H1 (cell line): ENCODE results near the gene PLXND1. TPM values are rescaled to one million over a fixed set of nuclear protein-coding genes. Genes with fewer than 3 reads are reported as not detected.

Source experiments
- CTCF ChIA-PET: fragments of 300-600 bp; sonication (Branson Sonifier 250); formaldehyde crosslinking; loops from one replicate; lab custom pipeline; 2021; ENCODE audit not compliant: partially characterized antibody; lab: Charles Lee
- POLR2A ChIA-PET: fragments of 300-600 bp; sonication (Branson Sonifier 250); formaldehyde crosslinking; loops from one replicate; lab custom pipeline; 2021; ENCODE audit warnings: inconsistent platforms; ENCODE audit not compliant: partially characterized antibody; lab: Charles Lee
- DNase-seq, 2 experiments: peaks; one replicate each; pipeline versions ENCODE4 v3.0.0 to v3.0.0-alpha.2; 2010 to 2022; ENCODE audit warnings: low spot score in 2 of 2, low read depth in 1 of 2, mixed read lengths in 1 of 2
- FAIRE-seq: peaks from 2 replicates; lab custom pipeline; 2011; peaks lifted over from hg19 to GRCh38; lab: Jason Lieb, UNC
- H2AFZ ChIP-seq: 2 replicates; pipeline ENCODE4 v1.8.1; 2012; ENCODE audit warnings: low read length, inconsistent platforms
- H2AK5ac ChIP-seq: 2 replicates; pipeline ENCODE4 v1.6.1; 2013; ENCODE audit warnings: low read depth, low read length
- H2BK120ac ChIP-seq: replicated peaks from 2 replicates; pipeline ENCODE3; 2013; ENCODE audit warnings: low read depth, low read length, inconsistent platforms
- H2BK12ac ChIP-seq: 2 replicates; pipeline ENCODE4 v1.6.1; 2013; ENCODE audit warnings: low read depth, low read length
- H2BK15ac ChIP-seq: 2 replicates; pipeline ENCODE4 v1.6.1; 2013; ENCODE audit warnings: low read length
- H2BK20ac ChIP-seq: 2 replicates; pipeline ENCODE4 v1.6.1; 2013; ENCODE audit warnings: low read length
- H2BK5ac ChIP-seq: 2 replicates; pipeline ENCODE4 v1.6.1; 2013; ENCODE audit warnings: low read depth, low read length
- H3K14ac ChIP-seq: 2 replicates; pipeline ENCODE4 v1.6.1; 2013; ENCODE audit warnings: inconsistent platforms; ENCODE audit not compliant: insufficient read length
- H3K18ac ChIP-seq: 2 replicates; pipeline ENCODE4 v1.6.1; 2013; ENCODE audit warnings: low read length; ENCODE audit errors: extremely low read depth
- H3K23ac ChIP-seq: 2 replicates; pipeline ENCODE4 v1.6.1; 2013; ENCODE audit warnings: inconsistent platforms; ENCODE audit not compliant: insufficient read length
- H3K23me2 ChIP-seq: 2 replicates; pipeline ENCODE4 v1.6.1; 2013; ENCODE audit warnings: low read depth, low read length
- H3K27ac ChIP-seq: 2 replicates; pipeline ENCODE4 v1.6.1; 2011; ENCODE audit warnings: low read depth, low read length, inconsistent platforms
- H3K27me3 ChIP-seq, 4 experiments: replicated peaks in 1 of 4; 1 replicate in 1 of 4; 2 replicates in 3 of 4; pipeline versions ENCODE4 v1.6.1 to v1.8.1; 2011 to 2013; ENCODE audit warnings: low read length in 3 of 4, mild to moderate bottlenecking in 3 of 4, inconsistent platforms in 2 of 4, mixed read lengths in 2 of 4, moderate library complexity in 1 of 4; ENCODE audit not compliant: control insufficient read depth in 3 of 4, insufficient read depth in 3 of 4; ENCODE audit errors: extremely low read depth in 1 of 4
- H3K36me3 ChIP-seq, 4 experiments: 2 replicates each; pipeline versions ENCODE4 v1.6.1 to v1.8.1; 2011 to 2013; ENCODE audit warnings: mild to moderate bottlenecking in 4 of 4, low read length in 3 of 4, moderate library complexity in 2 of 4, control low read depth in 1 of 4, inconsistent platforms in 1 of 4; ENCODE audit not compliant: insufficient read depth in 4 of 4, control insufficient read depth in 2 of 4
- H3K4ac ChIP-seq: replicated peaks from 2 replicates; pipeline ENCODE3; 2013; ENCODE audit warnings: low read length, low read depth, mixed read lengths, inconsistent platforms; ENCODE audit not compliant: insufficient read length
- H3K4me1 ChIP-seq, 4 experiments: replicated peaks in 1 of 4; 1 replicate in 1 of 4; 2 replicates in 3 of 4; pipeline versions ENCODE4 v1.6.1 to v1.8.1; 2011 to 2013; ENCODE audit warnings: low read length in 3 of 4, inconsistent platforms in 2 of 4, mixed read lengths in 1 of 4; ENCODE audit not compliant: insufficient read depth in 4 of 4, control insufficient read depth in 3 of 4
- H3K4me2 ChIP-seq, 2 experiments: 2 replicates each; pipeline versions ENCODE4 v1.6.1 to v1.8.1; 2011 to 2013; ENCODE audit warnings: low read depth in 2 of 2, low read length in 2 of 2, control low read depth in 1 of 2, inconsistent platforms in 1 of 2, mild to moderate bottlenecking in 1 of 2; ENCODE audit not compliant: insufficient read depth in 1 of 2
- H3K4me3 ChIP-seq, 4 experiments: fragments of 200-600, 300-600 bp in 1 of 4; sonication (generic), shearing (Covaris generic), sonication (Bioruptor Twin) in 1 of 4; 2 replicates each; pipeline versions ENCODE4 v1.5.1 to v1.8.1; 2011 to 2016; ENCODE audit warnings: low read length in 4 of 4, low read depth in 3 of 4, control low read depth in 2 of 4, inconsistent platforms in 2 of 4, mild to moderate bottlenecking in 2 of 4, mixed read lengths in 1 of 4, moderate library complexity in 1 of 4; ENCODE audit not compliant: insufficient read depth in 2 of 4; ENCODE audit errors: extremely low read depth in 1 of 4
- H3K56ac ChIP-seq: replicated peaks from 2 replicates; pipeline ENCODE3; 2013; ENCODE audit warnings: low read depth, mild to moderate bottlenecking, mixed read lengths, low read length, inconsistent platforms; ENCODE audit not compliant: insufficient read length
- H3K79me1 ChIP-seq: 2 replicates; pipeline ENCODE4 v1.6.1; 2013; ENCODE audit warnings: low read depth, low read length, control low read depth
- H3K79me2 ChIP-seq, 2 experiments: 2 replicates each; pipeline versions ENCODE4 v1.6.1 to v1.8.1; 2012 to 2013; ENCODE audit warnings: low read length in 2 of 2, mild to moderate bottlenecking in 2 of 2, inconsistent platforms in 1 of 2; ENCODE audit not compliant: insufficient read depth in 2 of 2, control insufficient read depth in 1 of 2
- H3K9ac ChIP-seq, 4 experiments: replicated peaks in 1 of 4; 1 replicate in 1 of 4; 2 replicates in 3 of 4; pipeline versions ENCODE4 v1.6.1 to v1.8.1; 2011 to 2013; ENCODE audit warnings: low read depth in 3 of 4, low read length in 3 of 4, control low read depth in 2 of 4, mild to moderate bottlenecking in 2 of 4, moderate library complexity in 2 of 4, inconsistent platforms in 1 of 4; ENCODE audit errors: extremely low read depth in 1 of 4
- H3K9me3 ChIP-seq, 2 experiments: 2 replicates each; pipeline versions ENCODE4 v1.6.1 to v1.8.1; 2012 to 2013; ENCODE audit warnings: mild to moderate bottlenecking in 2 of 2, moderate library complexity in 2 of 2, control low read depth in 1 of 2, inconsistent platforms in 1 of 2, low read depth in 1 of 2, low read length in 1 of 2, mixed read lengths in 1 of 2; ENCODE audit not compliant: insufficient read depth in 2 of 2
- H4K20me1 ChIP-seq, 2 experiments: replicated peaks in 1 of 2; 2 replicates each; pipeline versions ENCODE3 to v1.8.1; 2011 to 2013; ENCODE audit warnings: inconsistent platforms in 2 of 2, low read length in 2 of 2, mild to moderate bottlenecking in 1 of 2; ENCODE audit not compliant: insufficient read depth in 2 of 2, control insufficient read depth in 1 of 2
- H4K5ac ChIP-seq: 2 replicates; pipeline ENCODE4 v1.6.1; 2013; ENCODE audit warnings: low read length, low read depth, mixed read lengths, inconsistent platforms; ENCODE audit not compliant: insufficient read length
- H4K8ac ChIP-seq: 2 replicates; pipeline ENCODE4 v1.8.0; 2013; ENCODE audit warnings: mild to moderate bottlenecking, moderate library complexity, low read length, inconsistent platforms; ENCODE audit not compliant: insufficient read depth; ENCODE audit errors: extremely low read depth
- H4K91ac ChIP-seq: replicated peaks from 2 replicates; pipeline ENCODE3; 2013; ENCODE audit warnings: low read length, mixed read lengths, inconsistent platforms; ENCODE audit not compliant: insufficient read length
- ASH2L ChIP-seq: fragments of 200-600, 300-600 bp; sonication (generic); IDR thresholded peaks from one replicate; pipeline ENCODE4 v1.7.1; 2017; ENCODE audit warnings: low read length
- BRCA1 ChIP-seq: IDR thresholded peaks from 2 replicates; pipeline ENCODE4 v1.6.1; 2012; ENCODE audit warnings: low read depth, low read length, improper control_type of control experiment
- EZH2 ChIP-seq: fragments of 200-600 bp; sonication (generic); IDR thresholded peaks from 2 replicates; pipeline ENCODE4 v1.7.1; 2012; ENCODE audit warnings: low read depth, mild to moderate bottlenecking, moderate library complexity, low read length, inconsistent platforms; ENCODE audit not compliant: severe bottlenecking
- MAFK ChIP-seq: IDR thresholded peaks from 2 replicates; pipeline ENCODE4 v1.6.1; 2012; ENCODE audit warnings: low read depth, mild to moderate bottlenecking, improper control_type of control experiment, low read length
- SIRT6 ChIP-seq: IDR thresholded peaks from one replicate; pipeline ENCODE4 v1.7.1; 2012; ENCODE audit warnings: low read length, inconsistent platforms
- ZNF274 ChIP-seq: IDR thresholded peaks from 2 replicates; pipeline ENCODE4 v1.7.0; 2012; ENCODE audit warnings: low read length, borderline replicate concordance; ENCODE audit errors: extremely low read depth
- WGBS, 2 experiments: shearing (Covaris generic) in 1 of 2; methylation state at CpG; one replicate each; pipeline versions ENCODE4 v1.1.6 to v1.1.7; 2013 to 2015; ENCODE audit warnings: low lambda C conversion rate in 2 of 2, mixed read lengths in 2 of 2, inconsistent platforms in 1 of 2, low coverage in 1 of 2, missing lambda C conversion rate in 1 of 2; ENCODE audit not compliant: insufficient replicate concordance in 2 of 2, insufficient coverage in 1 of 2, insufficient read length in 1 of 2; ENCODE audit errors: extremely low coverage in 1 of 2, missing lambda C conversion rate in 1 of 2; 5-methylcytosine and 5-hydroxymethylcytosine counted together
- polyA plus RNA-seq, 7 experiments: library from polyadenylated mRNA; depleted of rRNA in 3 of 7; stranded (reverse) in 5 of 7; unstranded in 2 of 7; fragments of >200 nt in 5 of 7; fragments of 200-250 nt in 2 of 7; gene quantifications; 1 replicate in 5 of 7; 2 replicates in 1 of 7; 4 replicates in 1 of 7; pipeline versions ENCODE4 v1.2.1 to v1.2.3, GENCODE V29; 2011 to 2013; ENCODE audit warnings: missing spikeins in 2 of 7, mixed read lengths in 2 of 7
- total RNA-seq: library from RNA; stranded (reverse); fragmentation: NEBNext Ultra II Directional; extraction: Animal tissue kit (Norgen Biotek cat#: 25700); gene quantifications from 2 replicates; pipeline ENCODE4 v1.2.1, GENCODE V29; 2021

The PLXND1 gene
- total and polyA plus RNA-seq, 2 of the 8 experiments (the other 6 are each of a cell fraction or from before 2014, with no cell fraction given): 17.7 to 66.4 TPM

- H3K79me1 ChIP-seq: no peaks in the 10 kb centered on the region
- no peak overlapping the region for H3K23ac ChIP-seq
- H2BK5ac ChIP-seq: no peak overlapping the region
- H3K4me3 ChIP-seq: no peak overlapping the region
- H2AK5ac ChIP-seq: no peak overlapping the region
- H4K91ac ChIP-seq: no peak overlapping the region
- H4K5ac ChIP-seq: no peak overlapping the region
- POLR2A ChIA-PET: no interaction called here
- H3K79me2 ChIP-seq: no peaks in the 10 kb centered on the region
- H3K27me3 ChIP-seq: no peaks in the 10 kb centered on the region
- H2BK20ac ChIP-seq: no peak overlapping the region
- H4K8ac ChIP-seq: no peak overlapping the region
- H3K27ac ChIP-seq: no peak overlapping the region
- H4K20me1 ChIP-seq: no peaks in the 10 kb centered on the region
- no peak overlapping the region for H3K4me2 ChIP-seq
- CTCF ChIA-PET: interaction anchor here (1.3 to 5.6 kb wide), 3 partner anchors 152 to 181 kb away, joined by 3 to 89 read pairs (median 15); no protein-coding TSS in a partner anchor
- H3K4ac ChIP-seq: no peak overlapping the region
- DNase-seq (no peak), FAIRE-seq (no peak)
- no peaks in the 10 kb centered on the region for H3K9me3 ChIP-seq
- H3K4me1 ChIP-seq: peaks cover 0 to 2% (median 0%) of the 10 kb centered on the region in 4 experiments; a peak in 2 of 7 replicates
- H3K23me2 ChIP-seq: no peaks in the 10 kb centered on the region
- no peak overlapping the region for H2BK12ac ChIP-seq
- no peak overlapping the region for H3K56ac ChIP-seq
- H3K9ac ChIP-seq: no peak overlapping the region
- TF ChIP-seq ZNF274: no peak
- TF ChIP-seq EZH2: no peak
- TF ChIP-seq ASH2L: no peak
- no peak for TF ChIP-seq BRCA1
- TF ChIP-seq SIRT6: no peak
- no peak for TF ChIP-seq MAFK
- H3K36me3 ChIP-seq: no peaks in the 10 kb centered on the region
- 84% methylated on average over 5 of the region's 5 CpGs; no CpG with 5 or more reads in 1 of the 2 experiments for WGBS, 2 experiments
- no peak overlapping the region for H3K14ac ChIP-seq
- no peak overlapping the region for H2AFZ ChIP-seq
- H2BK120ac ChIP-seq: no peak overlapping the region
- H3K18ac ChIP-seq: no peak overlapping the region
- H2BK15ac ChIP-seq: no peak overlapping the region
Observed at GRCh38 chr3:129645286-129645685, 38.8 kb upstream of the PLXND1 start.
